SK-N-SH (cell line): ENCODE data around the gene ESF1. TPM values are rescaled to one million over a fixed set of nuclear protein-coding genes. Genes with fewer than 3 reads are reported as not detected.

ENCODE experiments used
- CTCF ChIA-PET: fragments of 300-600, 350-600 bp; formaldehyde crosslinking; extraction: SDS; loops from one replicate; lab custom pipeline; 2021; lab: Yijun Ruan, JAX
- POLR2A ChIA-PET: fragments of 350-600 bp; sonication (Branson Sonifier 250); formaldehyde crosslinking; extraction: SDS; loops from one replicate; lab custom pipeline; 2020; ENCODE audit warnings: antibody characterized with exemption, inconsistent platforms; lab: Yijun Ruan, JAX
- DNase-seq: peaks from one replicate; pipeline ENCODE4 v3.0.0; 2012
- H2AFZ ChIP-seq: fragments of 200-600 bp; sonication (generic); 2 replicates; pipeline ENCODE4 v1.8.1; 2016; ENCODE audit warnings: antibody characterized with exemption, mild to moderate bottlenecking, low read depth
- H3F3A ChIP-seq: fragments of 200-600 bp; sonication (generic); replicated peaks from 2 replicates; pipeline ENCODE3; 2016; ENCODE audit warnings: antibody characterized with exemption, mild to moderate bottlenecking; ENCODE audit not compliant: insufficient read depth
- H3K27ac ChIP-seq, 2 experiments: fragments of 200-500 bp in 1 of 2; fragments of 200-600 bp in 1 of 2; sonication (Bioruptor generic) in 1 of 2; sonication (generic), shearing (Covaris generic) in 1 of 2; 2 replicates each; pipeline versions ENCODE4 v1.5.1 to v1.6.1; 2014 to 2016; ENCODE audit warnings: low read depth in 2 of 2, inconsistent platforms in 1 of 2, low read length in 1 of 2, mild to moderate bottlenecking in 1 of 2, mixed read lengths in 1 of 2
- H3K27me3 ChIP-seq: fragments of 200-600 bp; sonication (generic), shearing (Covaris generic); 2 replicates; pipeline ENCODE4 v1.6.1; 2016; ENCODE audit warnings: mixed run types; ENCODE audit not compliant: insufficient read depth
- H3K36me3 ChIP-seq, 2 experiments: fragments of 200-500 bp in 1 of 2; fragments of 200-600 bp in 1 of 2; sonication (Bioruptor generic) in 1 of 2; sonication (generic) in 1 of 2; replicated peaks in 1 of 2; 2 replicates each; pipeline versions ENCODE3 to v1.5.1; 2014 to 2016; ENCODE audit warnings: low read length in 1 of 2, mild to moderate bottlenecking in 1 of 2; ENCODE audit not compliant: insufficient read depth in 2 of 2, control insufficient read depth in 1 of 2
- H3K4me1 ChIP-seq, 2 experiments: fragments of 200-500 bp in 1 of 2; fragments of 200-600 bp in 1 of 2; sonication (Bioruptor generic) in 1 of 2; sonication (generic), shearing (Covaris generic) in 1 of 2; 2 replicates each; pipeline versions ENCODE4 v1.5.1 to v1.6.1; 2014 to 2016; ENCODE audit warnings: low read depth in 1 of 2, low read length in 1 of 2, mixed run types in 1 of 2; ENCODE audit not compliant: insufficient read depth in 2 of 2, control insufficient read depth in 1 of 2
- H3K4me2 ChIP-seq: fragments of 200-600 bp; sonication (generic), shearing (Covaris generic); 2 replicates; pipeline ENCODE4 v1.6.1; 2017; ENCODE audit warnings: mixed run types
- H3K4me3 ChIP-seq, 2 experiments: fragments of 200-500 bp in 1 of 2; fragments of 200-600 bp in 1 of 2; sonication (Bioruptor generic) in 1 of 2; sonication (generic), shearing (Covaris generic) in 1 of 2; 2 replicates each; pipeline versions ENCODE4 v1.5.1 to v1.8.1; 2014 to 2016; ENCODE audit warnings: low read depth in 2 of 2, inconsistent platforms in 1 of 2, low read length in 1 of 2, mild to moderate bottlenecking in 1 of 2, mixed read lengths in 1 of 2, moderate library complexity in 1 of 2
- H3K79me2 ChIP-seq: fragments of 200-600 bp; sonication (generic); 2 replicates; pipeline ENCODE4 v1.8.1; 2017; ENCODE audit warnings: mild to moderate bottlenecking; ENCODE audit not compliant: insufficient read depth
- H3K9ac ChIP-seq: fragments of 200-600 bp; sonication (generic); 2 replicates; pipeline ENCODE4 v1.6.1; 2017; ENCODE audit warnings: mixed run types
- H3K9me2 ChIP-seq: fragments of 200-600 bp; sonication (generic); 2 replicates; pipeline ENCODE4 v1.6.1; 2017; ENCODE audit warnings: mixed run types
- H3K9me3 ChIP-seq: fragments of 200-600 bp; sonication (generic); 2 replicates; pipeline ENCODE4 v1.6.1; 2017; ENCODE audit warnings: mixed run types, mild to moderate bottlenecking, moderate library complexity
- H4K20me1 ChIP-seq: fragments of 200-600 bp; sonication (generic); 2 replicates; pipeline ENCODE4 v1.6.1; 2017; ENCODE audit warnings: mild to moderate bottlenecking, mixed run types; ENCODE audit not compliant: insufficient read depth
- CHD2 ChIP-seq: fragments of 150-350 bp; IDR thresholded peaks from 2 replicates; pipeline ENCODE4 v1.6.1; 2018; ENCODE audit warnings: low read length; ENCODE audit not compliant: partially characterized antibody
- FOSL2 ChIP-seq: IDR thresholded peaks from 2 replicates; pipeline ENCODE4 v1.4.0; 2012; ENCODE audit warnings: low read depth, mild to moderate bottlenecking, moderate library complexity, borderline replicate concordance
- FOXJ3 ChIP-seq: sonication (generic); formaldehyde crosslinking; IDR thresholded peaks from 2 replicates; pipeline ENCODE4 v1.5.1; 2020; ENCODE audit warnings: mild to moderate bottlenecking, missing genetic modification reagents
- FOXM1 ChIP-seq: IDR thresholded peaks from 2 replicates; pipeline ENCODE4 v1.4.0; 2012; ENCODE audit warnings: low read depth, mild to moderate bottlenecking
- JUND ChIP-seq: IDR thresholded peaks from 2 replicates; pipeline ENCODE4 v1.4.0; 2012
- MEF2A ChIP-seq: IDR thresholded peaks from 2 replicates; pipeline ENCODE4 v1.4.0; 2012; ENCODE audit warnings: low read depth, borderline replicate concordance
- NFIC ChIP-seq: IDR thresholded peaks from 2 replicates; pipeline ENCODE4 v1.4.0; 2012; ENCODE audit warnings: borderline replicate concordance
- NRF1 ChIP-seq: IDR thresholded peaks from 2 replicates; pipeline ENCODE4 v1.6.1; 2012; ENCODE audit warnings: low read depth, mild to moderate bottlenecking, low read length
- PBX3 ChIP-seq: IDR thresholded peaks from 2 replicates; pipeline ENCODE4; 2012
- RXRA ChIP-seq: IDR thresholded peaks from 2 replicates; pipeline ENCODE4 v1.4.0; 2012; ENCODE audit warnings: low read depth, mild to moderate bottlenecking, borderline replicate concordance
- SIN3A ChIP-seq: IDR thresholded peaks from 2 replicates; pipeline ENCODE4 v1.6.1; 2012; ENCODE audit warnings: low read depth, mild to moderate bottlenecking, low read length, moderate library complexity, borderline replicate concordance
- TAF1 ChIP-seq: IDR thresholded peaks from 2 replicates; pipeline ENCODE4 v1.6.1; 2012; ENCODE audit warnings: low read depth, mild to moderate bottlenecking, low read length, moderate library complexity, borderline replicate concordance
- TEAD4 ChIP-seq: IDR thresholded peaks from 2 replicates; pipeline ENCODE4 v1.4.0; 2012; ENCODE audit warnings: mild to moderate bottlenecking, borderline replicate concordance; ENCODE audit not compliant: insufficient read depth
- YY1 ChIP-seq: IDR thresholded peaks from 2 replicates; pipeline ENCODE4 v1.4.0; 2012; ENCODE audit warnings: low read depth, mild to moderate bottlenecking
- ZBTB33 ChIP-seq: IDR thresholded peaks from 2 replicates; pipeline ENCODE4 v1.4.0; 2012; ENCODE audit warnings: low read depth, borderline replicate concordance
- WGBS: methylation state at CpG from one replicate; pipeline ENCODE4 v1.1.6; 2017; ENCODE audit warnings: low lambda C conversion rate; 5-methylcytosine and 5-hydroxymethylcytosine counted together
- polyA plus RNA-seq, 3 experiments: library from polyadenylated mRNA; depleted of rRNA; stranded (reverse); fragments of >200 nt; gene quantifications; 2 replicates each; pipeline ENCODE4 v1.2.3, GENCODE V29; 2012

Gene ESF1
- polyA plus RNA-seq, 1 of the 3 experiments (the other 2 are of a cell fraction): 1.4 TPM

GRCh38 chr20:13793001-13793400 is 8.3 kb upstream of the ESF1 start:
- no peaks in the 10 kb centered on the region for H3K9me2 ChIP-seq
- peaks cover 82 to 83% of the 10 kb centered on the region in 2 experiments for H3K36me3 ChIP-seq
- CTCF ChIA-PET: interaction anchor here (1.1 to 1.5 kb wide), 2 partner anchors 246 to 674 kb away, joined by 4 read pairs; no protein-coding TSS in a partner anchor
- no peak for DNase-seq
- TF ChIP-seq MEF2A (no peak), RXRA (no peak), PBX3 (no peak), JUND (no peak), TAF1 (no peak), CHD2 (no peak), TEAD4 (no peak)
- TF ChIP-seq, all 33 proteins: peak for 0
- Histone ChIP-seq H3K27ac (no peak overlapping the region), H2AFZ (no peak overlapping the region), H3K79me2 (peaks cover 25% of the 10 kb centered on the region), H3K4me1 (no peaks in the 10 kb centered on the region; a peak in 1 of 4 replicates), H3K27me3 (no peaks in the 10 kb centered on the region), H4K20me1 (peaks cover 3% of the 10 kb centered on the region; the same call in 1 of the 2 replicates), H3K4me2 (no peak overlapping the region), H3F3A (peaks cover 6% of the 10 kb centered on the region), H3K4me3 (no peak overlapping the region), H3K9ac (no peak overlapping the region), H3K9me3 (no peaks in the 10 kb centered on the region)
- POLR2A ChIA-PET: no interaction called here
- 100% methylated on average over 1 of the region's 1 CpG for WGBS

- no peaks in the 10 kb centered on the region for H3K9me3 ChIP-seq
- POLR2A ChIA-PET: no interaction called here
- peaks cover 12% of the 10 kb centered on the region for H3F3A ChIP-seq
- CTCF ChIA-PET: interaction anchor here (0.6 kb wide), 1 partner anchor 672 kb away, joined by 3 read pairs; no protein-coding TSS in a partner anchor
- TF ChIP-seq FOXM1: no peak
- no peak for TF ChIP-seq FOXJ3 (CRISPR knock-in tag)
- no peak for TF ChIP-seq YY1
- TF ChIP-seq ZBTB33: no peak
- TF ChIP-seq NRF1: no peak
- no peak for TF ChIP-seq SIN3A
- TF ChIP-seq NFIC: no peak
- no peak for TF ChIP-seq FOSL2
- no peaks in the 10 kb centered on the region; a peak in 1 of 4 replicates for H3K4me1 ChIP-seq
- no peaks in the 10 kb centered on the region for H3K27me3 ChIP-seq
- no peak overlapping the region for H3K4me2 ChIP-seq
- H3K9me2 ChIP-seq: no peaks in the 10 kb centered on the region
- peaks cover 4% of the 10 kb centered on the region; the same call in 1 of the 2 replicates for H4K20me1 ChIP-seq
- DNase-seq: no peak
- no peak overlapping the region for H3K9ac ChIP-seq
- no peak overlapping the region for H2AFZ ChIP-seq
- H3K79me2 ChIP-seq: peaks cover 37% of the 10 kb centered on the region
- 98% methylated on average over 2 of the region's 2 CpGs for WGBS
- H3K36me3 ChIP-seq: peaks cover 70 to 81% of the 10 kb centered on the region in 2 experiments
- no peak overlapping the region for H3K4me3 ChIP-seq
- H3K27ac ChIP-seq: no peak overlapping the region
Measured at GRCh38 chr20:13791540-13792459, 7.1 kb upstream of the ESF1 start.
